ENCODE results near the gene DCP2.

Gene DCP2

GRCh38 chr5:113027015-113027414 lies 50.4 kb downstream of the DCP2 start:
- no peak overlapping the region for H3K4me3 ChIP-seq (ENCODE audit: low read length)
- DNase-seq (ENCODE audit: low read depth) = no peak
- TF ChIP-seq CTCF (conservative IDR thresholded peaks at IDR 0.05; ENCODE audit: low read length) = no peak

- H3K4me3 ChIP-seq (ENCODE audit: low read length) = no peak overlapping the region
- no peak for DNase-seq (ENCODE audit: low read depth)
- no peak for TF ChIP-seq CTCF (conservative IDR thresholded peaks at IDR 0.05; ENCODE audit: low read length)
Observed at GRCh38 chr5:113027431-113027830, 50.8 kb downstream of the DCP2 start.

- TF ChIP-seq CTCF (conservative IDR thresholded peaks at IDR 0.05; ENCODE audit: low read length) = no peak
- DNase-seq (ENCODE audit: low read depth) = peak; percentile 74
Observed at GRCh38 chr5:113029614-113030013, 53.0 kb downstream of the DCP2 start.

GRCh38 chr5:113031104-113031503 lies 54.5 kb downstream of the DCP2 start:
- no peak for DNase-seq (ENCODE audit: low read depth)
- no peak for TF ChIP-seq CTCF (conservative IDR thresholded peaks at IDR 0.05; ENCODE audit: low read length)

More at GRCh38 chr5:113029614-113030013, 53.0 kb downstream of the DCP2 start:
- no peak overlapping the region for H3K4me3 ChIP-seq (ENCODE audit: low read length)

GRCh38 chr5:113031557-113031956 lies 55.0 kb downstream of the DCP2 start:
- no peak for DNase-seq (ENCODE audit: low read depth)
- TF ChIP-seq CTCF (conservative IDR thresholded peaks at IDR 0.05; ENCODE audit: low read length) = no peak
- H3K4me3 ChIP-seq (ENCODE audit: low read length) = no peak overlapping the region

More at GRCh38 chr5:113031104-113031503, 54.5 kb downstream of the DCP2 start:
- no peak overlapping the region for H3K4me3 ChIP-seq (ENCODE audit: low read length)

GRCh38 chr5:113034182-113034773 lies 57.7 kb downstream of the DCP2 start:
- no peak overlapping the region for H3K4me3 ChIP-seq (ENCODE audit: low read length)
- no peak for TF ChIP-seq CTCF (conservative IDR thresholded peaks at IDR 0.05; ENCODE audit: low read length)
- DNase-seq (ENCODE audit: low read depth) = peak; percentile 92

- DNase-seq (ENCODE audit: low read depth) = peak; percentile 37
- no peak overlapping the region for H3K4me3 ChIP-seq (ENCODE audit: low read length)
- TF ChIP-seq CTCF (conservative IDR thresholded peaks at IDR 0.05; ENCODE audit: low read length) = no peak
Observed at GRCh38 chr5:113035096-113035495, 58.5 kb downstream of the DCP2 start.
